ENCODE results near the gene VWA2. TPM values are rescaled to one million over a fixed set of nuclear protein-coding genes. Genes with fewer than 3 reads are reported as not detected.

The VWA2 gene
- total RNA-seq, 1 donor from 2014 or later: 2.2 TPM

- peaks cover 2% of the 10 kb centered on the region for H3K36me3 ChIP-seq (ENCODE audit: control insufficient read depth, insufficient read depth, low read length)
- H3K27me3 ChIP-seq (ENCODE audit: control insufficient read depth, insufficient read depth, low read length): no peaks in the 10 kb centered on the region
- TF ChIP-seq, protein P1, sequence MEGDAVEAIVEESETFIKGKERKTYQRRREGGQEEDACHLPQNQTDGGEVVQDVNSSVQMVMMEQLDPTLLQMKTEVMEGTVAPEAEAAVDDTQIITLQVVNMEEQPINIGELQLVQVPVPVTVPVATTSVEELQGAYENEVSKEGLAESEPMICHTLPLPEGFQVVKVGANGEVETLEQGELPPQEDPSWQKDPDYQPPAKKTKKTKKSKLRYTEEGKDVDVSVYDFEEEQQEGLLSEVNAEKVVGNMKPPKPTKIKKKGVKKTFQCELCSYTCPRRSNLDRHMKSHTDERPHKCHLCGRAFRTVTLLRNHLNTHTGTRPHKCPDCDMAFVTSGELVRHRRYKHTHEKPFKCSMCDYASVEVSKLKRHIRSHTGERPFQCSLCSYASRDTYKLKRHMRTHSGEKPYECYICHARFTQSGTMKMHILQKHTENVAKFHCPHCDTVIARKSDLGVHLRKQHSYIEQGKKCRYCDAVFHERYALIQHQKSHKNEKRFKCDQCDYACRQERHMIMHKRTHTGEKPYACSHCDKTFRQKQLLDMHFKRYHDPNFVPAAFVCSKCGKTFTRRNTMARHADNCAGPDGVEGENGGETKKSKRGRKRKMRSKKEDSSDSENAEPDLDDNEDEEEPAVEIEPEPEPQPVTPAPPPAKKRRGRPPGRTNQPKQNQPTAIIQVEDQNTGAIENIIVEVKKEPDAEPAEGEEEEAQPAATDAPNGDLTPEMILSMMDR (IDR thresholded peaks at IDR 0.05; ENCODE audit: insufficient read depth, low read length, poor library complexity, severe bottlenecking): no peak
- H3K4me3 ChIP-seq (ENCODE audit: low read depth, low read length): no peak overlapping the region
- DNase-seq (ENCODE audit: low read depth): no peak
These were observed 64.5 kb downstream of the VWA2 start for GRCh38 chr10:114303556-114303955.

DNA sequence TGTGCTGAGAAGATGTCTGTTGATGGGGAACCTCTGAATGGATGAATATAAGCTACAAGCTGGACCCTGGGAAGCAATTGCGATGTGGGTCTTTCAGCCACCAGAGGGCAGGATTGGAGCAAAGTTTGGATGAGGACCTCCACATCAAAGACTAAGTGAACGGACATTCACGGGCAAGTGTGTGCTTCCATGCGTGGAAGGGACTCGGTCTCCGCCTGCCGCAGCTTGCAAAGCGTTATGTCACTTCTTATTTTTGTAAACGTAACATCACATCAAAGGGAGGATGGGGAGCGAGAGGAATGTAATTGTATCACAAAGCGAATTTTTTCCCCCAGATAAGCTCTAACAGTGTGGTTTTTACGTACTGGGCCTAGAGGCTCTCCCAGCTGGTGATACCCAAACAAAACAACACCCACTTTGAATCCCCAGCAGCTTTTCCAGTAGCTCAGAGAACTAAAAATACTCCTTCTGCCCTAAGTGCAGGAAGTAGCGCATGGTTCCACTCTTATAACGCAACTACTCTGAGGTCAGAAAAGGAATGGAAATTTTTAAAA is 65.0 kb downstream of the VWA2 start:
- H3K4me3 ChIP-seq (ENCODE audit: low read depth, low read length): peak overlapping the region; percentile 7
- TF ChIP-seq, protein P1 (IDR thresholded peaks at IDR 0.05; ENCODE audit: insufficient read depth, low read length, poor library complexity, severe bottlenecking): peak; percentile 63
- H3K36me3 ChIP-seq (ENCODE audit: control insufficient read depth, insufficient read depth, low read length): peaks cover 2% of the 10 kb centered on the region
- no peaks in the 10 kb centered on the region for H3K27me3 ChIP-seq (ENCODE audit: control insufficient read depth, insufficient read depth, low read length)
- peak; percentile 83 for DNase-seq (ENCODE audit: low read depth)

DNA sequence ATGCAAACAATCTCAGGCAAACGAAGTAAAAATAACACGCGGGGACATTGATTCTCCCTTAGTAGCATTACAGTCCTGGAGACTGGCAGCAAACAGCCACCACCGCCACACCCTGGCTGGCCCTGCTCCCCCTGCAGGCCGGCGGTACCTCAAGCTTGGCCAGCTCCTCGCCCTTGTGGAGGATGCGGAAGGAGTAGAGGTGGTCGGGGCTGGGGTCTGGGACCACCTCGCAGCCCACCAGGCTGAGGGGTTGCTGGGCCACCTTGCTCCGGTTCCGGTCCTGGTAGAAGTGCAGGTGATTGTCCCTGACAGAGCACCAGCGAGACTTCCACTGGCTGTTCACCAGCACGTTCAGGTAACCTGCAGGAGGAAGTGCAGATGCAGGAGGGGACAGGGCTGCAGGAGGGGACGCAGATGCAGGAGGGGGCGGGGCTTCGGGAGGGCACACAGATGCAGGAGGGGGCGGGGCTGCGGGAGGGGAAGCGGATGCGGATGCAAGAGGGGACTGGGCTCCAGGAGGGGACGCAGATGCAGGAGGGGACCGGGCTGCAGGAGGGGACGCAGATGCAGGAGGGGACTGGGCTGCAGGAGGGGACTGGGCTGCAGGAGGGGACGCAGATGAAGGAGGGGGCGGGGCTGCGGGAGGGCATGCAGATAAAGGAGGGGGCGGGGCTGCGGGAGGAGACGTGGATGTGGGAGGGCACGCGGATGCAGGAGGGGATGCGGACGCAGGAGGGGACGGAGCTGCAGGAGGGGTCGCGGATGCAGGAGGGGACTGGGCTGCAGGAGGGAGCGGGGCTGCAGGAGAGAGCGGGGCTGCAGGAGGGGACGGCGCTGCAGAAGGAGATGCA is 65.7 kb downstream of the VWA2 start:
- DNase-seq (ENCODE audit: low read depth): no peak
- peak overlapping the region; percentile 15 for H3K4me3 ChIP-seq (ENCODE audit: low read depth, low read length)
- H3K27me3 ChIP-seq (ENCODE audit: control insufficient read depth, insufficient read depth, low read length): no peaks in the 10 kb centered on the region
- TF ChIP-seq, protein P1 (IDR thresholded peaks at IDR 0.05; ENCODE audit: insufficient read depth, low read length, poor library complexity, severe bottlenecking): peak; percentile 81
- peaks cover 2% of the 10 kb centered on the region for H3K36me3 ChIP-seq (ENCODE audit: control insufficient read depth, insufficient read depth, low read length)

- TF ChIP-seq, protein P1 (IDR thresholded peaks at IDR 0.05; ENCODE audit: insufficient read depth, low read length, poor library complexity, severe bottlenecking): no peak
- peaks cover 2% of the 10 kb centered on the region for H3K36me3 ChIP-seq (ENCODE audit: control insufficient read depth, insufficient read depth, low read length)
- H3K4me3 ChIP-seq (ENCODE audit: low read depth, low read length): no peak overlapping the region
- DNase-seq (ENCODE audit: low read depth): no peak
- no peaks in the 10 kb centered on the region for H3K27me3 ChIP-seq (ENCODE audit: control insufficient read depth, insufficient read depth, low read length)
These were observed 66.5 kb downstream of the VWA2 start for GRCh38 chr10:114305521-114305925.

- DNase-seq (ENCODE audit: low read depth): peak; percentile 98
- H3K36me3 ChIP-seq (ENCODE audit: control insufficient read depth, insufficient read depth, low read length): no peaks in the 10 kb centered on the region
These were observed 67.3 kb downstream of the VWA2 start for GRCh38 chr10:114306116-114306973.

More at GRCh38 chr10:114306116-114306973, 67.3 kb downstream of the VWA2 start:
- no peak overlapping the region for H3K4me3 ChIP-seq (ENCODE audit: low read depth, low read length)
- no peaks in the 10 kb centered on the region for H3K27me3 ChIP-seq (ENCODE audit: control insufficient read depth, insufficient read depth, low read length)
- TF ChIP-seq, protein P1 (IDR thresholded peaks at IDR 0.05; ENCODE audit: insufficient read depth, low read length, poor library complexity, severe bottlenecking): no peak
